ENCODE measurements around the gene MTMR4. TPM values are rescaled to one million over a fixed set of nuclear protein-coding genes. Genes with fewer than 3 reads are reported as not detected.

MTMR4 gene
- total RNA-seq, 1 experiment from 2014 or later = 79.4 TPM

- no peak for TF ChIP-seq EZH2 (IDR thresholded peaks at IDR 0.05; ENCODE audit: borderline replicate concordance, low read depth, low read length, poor library complexity, severe bottlenecking)
- TF ChIP-seq CTCF (conservative IDR thresholded peaks at IDR 0.05; ENCODE audit: low read depth, low read length) = no peak
- Histone ChIP-seq H3K4me1 (ENCODE audit: insufficient read depth, low read length, poor library complexity, severe bottlenecking) (no peaks in the 10 kb centered on the region), H3K36me3 (ENCODE audit: insufficient read depth, low read length, poor library complexity, severe bottlenecking) (no peaks in the 10 kb centered on the region), H3K9me3 (ENCODE audit: low read depth, low read length, poor library complexity, severe bottlenecking) (no peaks in the 10 kb centered on the region), H3K27ac (ENCODE audit: low read depth, low read length, poor library complexity, severe bottlenecking) (no peak overlapping the region), H3K4me3 (ENCODE audit: low read depth, low read length, poor library complexity, severe bottlenecking) (no peak overlapping the region), H3K27me3 (replicated peaks; ENCODE audit: insufficient read depth, low read depth, low read length, poor library complexity) (no peaks in the 10 kb centered on the region)
- CTCF ChIA-PET = no interaction called here
- intact Hi-C loops (cut with micrococcal nuclease; ENCODE audit: unreplicated experiment) = no loop called here
- BruUV-seq (replicated peaks) = no TSS peak
- POLR2A ChIA-PET (ENCODE audit: low non-redundant PET) = no interaction called here
- no peak for DNase-seq (ENCODE audit: low spot score)
Measured at GRCh38 chr17:58476812-58477211, 37.6 kb downstream of the MTMR4 start.

- Histone ChIP-seq H3K27ac (ENCODE audit: low read depth, low read length, poor library complexity, severe bottlenecking) (no peak overlapping the region), H3K4me3 (ENCODE audit: low read depth, low read length, poor library complexity, severe bottlenecking) (no peak overlapping the region), H3K36me3 (ENCODE audit: insufficient read depth, low read length, poor library complexity, severe bottlenecking) (no peaks in the 10 kb centered on the region), H3K9me3 (ENCODE audit: low read depth, low read length, poor library complexity, severe bottlenecking) (no peaks in the 10 kb centered on the region), H3K4me1 (ENCODE audit: insufficient read depth, low read length, poor library complexity, severe bottlenecking) (no peaks in the 10 kb centered on the region), H3K27me3 (replicated peaks; ENCODE audit: insufficient read depth, low read depth, low read length, poor library complexity) (no peaks in the 10 kb centered on the region)
- CTCF ChIA-PET = no interaction called here
- intact Hi-C loops (cut with micrococcal nuclease; ENCODE audit: unreplicated experiment) = no loop called here
- TF ChIP-seq EZH2 (IDR thresholded peaks at IDR 0.05; ENCODE audit: borderline replicate concordance, low read depth, low read length, poor library complexity, severe bottlenecking) = no peak
- no peak for TF ChIP-seq CTCF (conservative IDR thresholded peaks at IDR 0.05; ENCODE audit: low read depth, low read length)
- BruUV-seq (replicated peaks) = no TSS peak
- no peak for DNase-seq (ENCODE audit: low spot score)
- POLR2A ChIA-PET (ENCODE audit: low non-redundant PET) = no interaction called here
Measured at GRCh38 chr17:58475985-58476384, 38.5 kb downstream of the MTMR4 start.

GRCh38 chr17:58470356-58470755 lies 44.1 kb downstream of the MTMR4 start:
- Histone ChIP-seq H3K27ac (ENCODE audit: low read depth, low read length, poor library complexity, severe bottlenecking) (no peak overlapping the region), H3K36me3 (ENCODE audit: insufficient read depth, low read length, poor library complexity, severe bottlenecking) (no peaks in the 10 kb centered on the region), H3K9me3 (ENCODE audit: low read depth, low read length, poor library complexity, severe bottlenecking) (no peaks in the 10 kb centered on the region), H3K4me3 (ENCODE audit: low read depth, low read length, poor library complexity, severe bottlenecking) (no peak overlapping the region), H3K4me1 (ENCODE audit: insufficient read depth, low read length, poor library complexity, severe bottlenecking) (no peaks in the 10 kb centered on the region), H3K27me3 (replicated peaks; ENCODE audit: insufficient read depth, low read depth, low read length, poor library complexity) (peaks cover 21% of the 10 kb centered on the region)
- BruUV-seq (replicated peaks) = no TSS peak
- TF ChIP-seq EZH2 (IDR thresholded peaks at IDR 0.05; ENCODE audit: borderline replicate concordance, low read depth, low read length, poor library complexity, severe bottlenecking) (no peak), CTCF (conservative IDR thresholded peaks at IDR 0.05; ENCODE audit: low read depth, low read length) (no peak)
- intact Hi-C loops (cut with micrococcal nuclease; ENCODE audit: unreplicated experiment) = no loop called here
- no peak for DNase-seq (ENCODE audit: low spot score)
- ChIA-PET CTCF (no interaction called here), POLR2A (ENCODE audit: low non-redundant PET) (no interaction called here)
